Hepatocyte (in vitro differentiated cells): ENCODE data around the gene FN1. TPM values are rescaled to one million over a fixed set of nuclear protein-coding genes. Genes with fewer than 3 reads are reported as not detected.

ENCODE experiments used
- DNase-seq: peaks from one replicate; pipeline ENCODE4 v3.0.0-alpha.2; 2016; ENCODE audit warnings: low spot score
- H2AFZ ChIP-seq: fragments of 200-600 bp; sonication (generic); 2 replicates; pipeline ENCODE4 v1.6.0; 2016; ENCODE audit warnings: antibody characterized with exemption, mild to moderate bottlenecking
- H3K27ac ChIP-seq: fragments of 200-600 bp; sonication (generic); 2 replicates; pipeline ENCODE4 v1.5.1; 2016; ENCODE audit warnings: mild to moderate bottlenecking
- H3K27me3 ChIP-seq: fragments of 200-600 bp; sonication (generic); 2 replicates; pipeline ENCODE4 v1.6.1; 2016
- H3K36me3 ChIP-seq: fragments of 200-600 bp; sonication (generic); replicated peaks from 2 replicates; pipeline ENCODE4 v1.5.1; 2016; ENCODE audit warnings: low read depth; ENCODE audit not compliant: insufficient read depth
- H3K4me1 ChIP-seq: fragments of 200-600 bp; sonication (generic); 2 replicates; pipeline ENCODE4 v1.5.1; 2016; ENCODE audit warnings: mild to moderate bottlenecking, moderate library complexity; ENCODE audit not compliant: insufficient read depth
- H3K4me2 ChIP-seq: fragments of 200-600 bp; sonication (generic); 2 replicates; pipeline ENCODE4 v1.6.0; 2016
- H3K4me3 ChIP-seq: fragments of 200-600 bp; sonication (generic); 2 replicates; pipeline ENCODE4 v1.5.1; 2016; ENCODE audit warnings: mild to moderate bottlenecking
- H3K79me2 ChIP-seq: fragments of 200-600 bp; sonication (generic); 2 replicates; pipeline ENCODE4 v1.6.0; 2017; ENCODE audit warnings: mild to moderate bottlenecking
- H3K9me2 ChIP-seq: fragments of 200-600 bp; sonication (generic); replicated peaks from 2 replicates; pipeline ENCODE4 v1.6.0; 2017; ENCODE audit warnings: mild to moderate bottlenecking; ENCODE audit not compliant: insufficient read depth
- H3K9me3 ChIP-seq: fragments of 200-600 bp; sonication (generic); 2 replicates; pipeline ENCODE4 v1.5.1; 2016; ENCODE audit warnings: low read depth, mild to moderate bottlenecking
- H4K20me1 ChIP-seq: fragments of 200-600 bp; sonication (generic); 2 replicates; pipeline ENCODE4 v1.6.0; 2016; ENCODE audit warnings: mild to moderate bottlenecking; ENCODE audit not compliant: insufficient read depth, poor library complexity, severe bottlenecking
- CTCF ChIP-seq: fragments of 200-600 bp; sonication (generic); IDR thresholded peaks from 2 replicates; pipeline ENCODE4 v1.5.1; 2016; ENCODE audit warnings: antibody characterized with exemption, mild to moderate bottlenecking; ENCODE audit not compliant: poor library complexity
- EZH2 ChIP-seq: fragments of 200-600 bp; sonication (generic); IDR thresholded peaks from 2 replicates; pipeline ENCODE4 v1.6.1; 2016; ENCODE audit warnings: antibody characterized with exemption, mild to moderate bottlenecking, borderline replicate concordance
- EZH2phosphoT487 ChIP-seq: fragments of 200-600 bp; sonication (generic); IDR thresholded peaks from one replicate; pipeline ENCODE4 v1.6.1; 2018; ENCODE audit warnings: antibody characterized with exemption, mild to moderate bottlenecking, low read depth, moderate library complexity; ENCODE audit not compliant: unreplicated experiment, severe bottlenecking
- WGBS: methylation state at CpG from one replicate; pipeline ENCODE4 v1.1.6; 2016; ENCODE audit warnings: low lambda C conversion rate; ENCODE audit errors: missing lambda C conversion rate; 5-methylcytosine and 5-hydroxymethylcytosine counted together
- polyA plus RNA-seq: library from polyadenylated mRNA; unstranded; fragments of >200 nt; fragmentation: Nextera tagmentation; extraction: Ambion mirVana; gene quantifications from 2 replicates; pipeline ENCODE4 v1.2.1, GENCODE V29; 2016
- total RNA-seq: library from RNA; depleted of rRNA; stranded (reverse); fragments of >200 nt; gene quantifications from 2 replicates; pipeline ENCODE4 v1.2.3, GENCODE V29; 2014

FN1 gene
- total and polyA plus RNA-seq, 2 experiments from 2014 or later: 1,650 to 3,020 TPM

GRCh38 chr2:215316336-215316735, 119.5 kb downstream of the FN1 start:
- TF ChIP-seq EZH2phosphoT487 (no peak), CTCF (no peak), EZH2 (no peak)
- peaks cover 15% of the 10 kb centered on the region for H3K4me1 ChIP-seq
- no peak overlapping the region for H3K4me3 ChIP-seq
- 92% methylated on average over 2 of the region's 2 CpGs for WGBS
- H3K36me3 ChIP-seq: peaks cover 3% of the 10 kb centered on the region
- no peaks in the 10 kb centered on the region for H3K9me3 ChIP-seq
- peaks cover 36% of the 10 kb centered on the region for H3K79me2 ChIP-seq
- no peaks in the 10 kb centered on the region for H3K9me2 ChIP-seq
- H3K4me2 ChIP-seq: no peak overlapping the region
- H4K20me1 ChIP-seq: no peaks in the 10 kb centered on the region
- H2AFZ ChIP-seq: no peak overlapping the region
- no peak overlapping the region for H3K27ac ChIP-seq
- DNase-seq: no peak
- H3K27me3 ChIP-seq: no peaks in the 10 kb centered on the region

DNA sequence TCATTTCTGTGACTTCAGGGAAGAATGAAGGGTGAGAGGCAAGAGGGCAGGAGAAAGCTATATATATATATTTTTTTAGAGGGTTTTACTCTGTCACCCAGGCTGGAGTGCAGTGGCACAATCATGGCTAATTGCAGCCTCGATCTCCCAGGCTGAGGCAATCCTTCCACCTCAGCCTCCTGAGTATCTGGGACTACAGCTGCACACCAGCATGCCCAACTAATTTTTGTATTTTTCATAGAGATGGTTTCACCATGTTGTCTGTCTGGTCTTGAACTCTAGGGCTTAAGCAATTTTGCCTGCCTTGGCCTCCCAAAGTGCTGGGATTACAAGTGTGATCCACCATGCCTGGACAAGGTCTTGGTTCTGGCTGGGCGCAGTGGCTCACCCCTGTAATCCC, 120.6 kb downstream of the FN1 start:
- Histone ChIP-seq H3K4me1 (peaks cover 15% of the 10 kb centered on the region), H3K9me2 (no peaks in the 10 kb centered on the region), H3K36me3 (peaks cover 3% of the 10 kb centered on the region), H3K27me3 (no peaks in the 10 kb centered on the region), H3K4me2 (no peak overlapping the region), H3K9me3 (no peaks in the 10 kb centered on the region), H3K79me2 (peaks cover 38% of the 10 kb centered on the region), H3K27ac (no peak overlapping the region), H2AFZ (no peak overlapping the region), H3K4me3 (no peak overlapping the region), H4K20me1 (no peaks in the 10 kb centered on the region)
- TF ChIP-seq EZH2phosphoT487 (no peak), CTCF (no peak), EZH2 (no peak)
- DNase-seq: no peak
- 92% methylated on average over 2 of the region's 2 CpGs for WGBS

DNA sequence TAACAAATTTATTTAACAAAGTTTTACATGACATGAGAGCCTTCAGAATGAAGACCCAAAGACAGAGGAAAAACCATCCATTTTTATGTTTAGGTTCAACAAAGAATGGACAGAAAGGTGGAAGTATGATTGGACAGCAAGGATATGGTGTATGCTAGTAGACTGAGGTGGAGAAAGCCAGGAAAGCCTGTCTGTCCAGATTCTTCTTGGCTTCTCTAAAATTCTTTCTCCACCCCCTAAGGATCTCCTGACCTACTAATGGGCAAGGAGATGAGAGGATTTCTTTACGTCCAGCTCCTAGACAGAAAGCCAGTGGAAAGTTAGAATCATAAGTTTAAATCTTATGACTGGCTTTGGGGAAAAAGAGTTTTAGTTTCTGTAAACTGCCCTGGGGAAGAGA, 121.0 kb downstream of the FN1 start:
- Histone ChIP-seq H3K4me2 (no peak overlapping the region), H3K9me3 (no peaks in the 10 kb centered on the region), H3K27me3 (no peaks in the 10 kb centered on the region), H3K27ac (peak overlapping the region; percentile 25), H3K4me1 (peaks cover 15% of the 10 kb centered on the region), H3K4me3 (no peak overlapping the region), H4K20me1 (no peaks in the 10 kb centered on the region), H2AFZ (no peak overlapping the region), H3K79me2 (peaks cover 38% of the 10 kb centered on the region), H3K36me3 (peaks cover 3% of the 10 kb centered on the region), H3K9me2 (no peaks in the 10 kb centered on the region)
- WGBS: 91% methylated on average over 1 of the region's 1 CpG
- no peak for DNase-seq
- TF ChIP-seq EZH2: no peak
- no peak for TF ChIP-seq EZH2phosphoT487
- no peak for TF ChIP-seq CTCF

- Histone ChIP-seq H4K20me1 (no peaks in the 10 kb centered on the region), H3K4me3 (no peak overlapping the region), H3K4me1 (peaks cover 15% of the 10 kb centered on the region), H3K9me3 (no peaks in the 10 kb centered on the region), H3K27me3 (no peaks in the 10 kb centered on the region), H2AFZ (no peak overlapping the region), H3K79me2 (peaks cover 31% of the 10 kb centered on the region), H3K9me2 (no peaks in the 10 kb centered on the region), H3K27ac (peak overlapping the region; percentile 70), H3K36me3 (peaks cover 3% of the 10 kb centered on the region), H3K4me2 (peak overlapping the region; percentile 89)
- WGBS: 87% methylated on average over 4 of the region's 4 CpGs
- no peak for TF ChIP-seq CTCF
- no peak for TF ChIP-seq EZH2phosphoT487
- TF ChIP-seq EZH2: no peak
- no peak for DNase-seq
These were observed 122.6 kb downstream of the FN1 start for GRCh38 chr2:215313255-215313613.
